GM12873 (cell line): Measurements from ENCODE around the gene TMEM239.

Source experiments
- TF ChIP-seq, protein P1 (sequence below): IDR thresholded peaks from 2 replicates; pipeline ENCODE4 v1.5.1; 2012; ENCODE audit warnings: low read depth, mild to moderate bottlenecking, moderate library complexity, low read length, control low read depth; ENCODE audit not compliant: insufficient read depth; ENCODE audit errors: missing control alignments

TMEM239 gene

DNA sequence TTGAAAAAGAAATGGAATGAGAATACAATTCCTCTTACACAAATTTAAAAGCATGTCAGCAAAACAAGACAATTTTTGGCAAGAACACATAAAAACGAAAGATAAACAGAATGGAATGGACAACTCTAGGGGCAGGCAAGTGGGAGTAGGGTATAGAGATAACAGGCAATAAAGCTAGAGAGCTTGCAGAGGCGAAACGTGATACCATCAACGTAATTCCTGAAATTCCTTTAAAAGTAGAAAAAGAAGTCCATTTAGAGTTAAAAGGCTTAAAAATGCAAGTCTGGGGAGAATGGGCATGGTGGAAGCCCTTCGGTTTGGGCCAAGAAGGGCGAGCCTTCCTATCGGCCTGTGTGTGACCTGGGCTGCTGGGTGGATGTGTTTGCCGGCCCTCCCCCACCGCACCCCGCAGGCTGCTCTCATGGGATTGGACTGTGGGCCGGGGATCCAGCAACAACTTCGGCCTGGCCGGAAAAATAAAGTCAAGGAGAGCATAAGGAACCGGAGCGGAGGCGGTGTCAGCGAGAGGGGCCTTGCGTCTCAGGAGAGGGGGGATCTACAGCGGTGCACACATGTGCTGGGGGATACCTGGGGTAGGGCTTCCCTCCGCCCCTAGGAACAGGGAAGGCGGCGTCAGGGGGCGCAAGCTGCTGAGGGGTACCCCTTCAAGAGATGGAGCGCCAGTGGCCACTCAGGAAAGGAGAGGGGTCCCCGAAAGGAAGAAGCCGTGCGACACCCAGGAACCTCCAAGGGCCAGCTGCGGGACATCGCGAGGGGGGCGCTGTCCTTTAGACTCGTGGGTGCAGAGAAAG, 4.1 kb downstream of the TMEM239 start:
- TF ChIP-seq, protein P1, sequence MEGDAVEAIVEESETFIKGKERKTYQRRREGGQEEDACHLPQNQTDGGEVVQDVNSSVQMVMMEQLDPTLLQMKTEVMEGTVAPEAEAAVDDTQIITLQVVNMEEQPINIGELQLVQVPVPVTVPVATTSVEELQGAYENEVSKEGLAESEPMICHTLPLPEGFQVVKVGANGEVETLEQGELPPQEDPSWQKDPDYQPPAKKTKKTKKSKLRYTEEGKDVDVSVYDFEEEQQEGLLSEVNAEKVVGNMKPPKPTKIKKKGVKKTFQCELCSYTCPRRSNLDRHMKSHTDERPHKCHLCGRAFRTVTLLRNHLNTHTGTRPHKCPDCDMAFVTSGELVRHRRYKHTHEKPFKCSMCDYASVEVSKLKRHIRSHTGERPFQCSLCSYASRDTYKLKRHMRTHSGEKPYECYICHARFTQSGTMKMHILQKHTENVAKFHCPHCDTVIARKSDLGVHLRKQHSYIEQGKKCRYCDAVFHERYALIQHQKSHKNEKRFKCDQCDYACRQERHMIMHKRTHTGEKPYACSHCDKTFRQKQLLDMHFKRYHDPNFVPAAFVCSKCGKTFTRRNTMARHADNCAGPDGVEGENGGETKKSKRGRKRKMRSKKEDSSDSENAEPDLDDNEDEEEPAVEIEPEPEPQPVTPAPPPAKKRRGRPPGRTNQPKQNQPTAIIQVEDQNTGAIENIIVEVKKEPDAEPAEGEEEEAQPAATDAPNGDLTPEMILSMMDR, result no peak

DNA sequence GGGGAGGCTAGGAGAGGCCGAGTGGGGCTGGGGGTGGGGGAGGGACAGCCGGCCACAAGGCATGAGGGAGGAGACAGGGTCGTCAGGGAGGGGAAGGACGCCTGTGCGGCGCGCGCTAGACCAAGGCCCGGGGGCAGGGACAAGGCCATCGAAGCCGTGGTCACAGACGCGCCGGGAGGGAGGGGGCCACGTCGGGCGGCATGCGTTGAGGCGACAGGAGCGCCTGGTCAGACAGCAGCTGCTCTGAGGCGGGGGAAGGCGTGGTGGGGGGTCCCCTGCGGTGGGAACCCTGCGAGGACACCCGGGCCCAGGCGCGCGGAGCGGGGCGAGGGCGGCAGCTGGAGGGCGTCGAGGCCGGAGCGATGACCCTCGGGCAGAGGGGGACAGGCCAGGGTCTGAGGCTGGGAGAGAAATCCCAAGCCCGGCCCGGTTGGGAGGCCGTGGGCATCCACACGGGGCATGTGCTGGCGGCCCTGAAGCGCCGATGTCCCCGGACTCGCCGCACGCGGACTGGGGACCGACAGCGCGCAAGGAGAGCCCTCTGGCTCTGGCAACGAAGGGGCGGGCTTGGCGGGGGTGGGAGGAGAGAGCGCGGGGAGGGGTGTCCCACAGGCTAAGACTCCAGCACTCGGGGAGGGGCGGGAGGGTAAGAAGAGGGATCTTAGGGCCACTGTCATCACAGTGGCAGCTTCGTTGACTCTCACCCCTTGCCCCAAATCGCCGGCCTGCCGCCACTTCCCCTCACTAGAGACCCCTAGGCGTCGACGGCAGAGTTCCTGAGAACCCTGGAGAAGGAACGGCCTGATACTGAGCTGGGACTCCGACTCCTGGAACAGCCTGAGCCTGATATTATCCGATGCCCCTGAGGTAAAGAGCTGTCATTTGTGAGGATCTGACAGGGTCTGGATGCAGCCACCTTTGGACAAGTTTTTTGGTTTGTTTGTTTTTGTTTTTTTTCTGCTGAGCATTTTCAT, 5.0 kb downstream of the TMEM239 start:
- TF ChIP-seq, protein P1, result no peak

DNA sequence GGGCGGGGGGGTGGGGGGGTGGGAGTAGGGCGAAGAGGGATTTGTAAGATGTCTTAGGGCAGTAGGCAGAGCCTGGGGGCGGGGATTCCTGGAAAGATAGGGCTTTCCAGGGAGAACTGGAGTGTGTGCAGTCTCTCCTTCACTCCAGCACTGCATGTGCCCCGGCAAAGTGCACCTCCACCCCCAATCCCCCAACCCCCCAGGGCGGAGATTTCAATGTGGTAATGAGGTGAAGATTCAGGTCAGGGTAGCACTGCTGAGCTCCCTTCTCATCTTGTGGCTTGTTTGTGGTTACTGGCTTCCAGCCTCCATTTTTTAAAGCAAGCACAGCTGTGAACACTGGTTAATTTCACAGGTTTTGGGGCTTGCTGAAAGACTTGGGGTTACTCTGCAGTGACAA, 5.9 kb downstream of the TMEM239 start:
- TF ChIP-seq, protein P1, result no peak

DNA sequence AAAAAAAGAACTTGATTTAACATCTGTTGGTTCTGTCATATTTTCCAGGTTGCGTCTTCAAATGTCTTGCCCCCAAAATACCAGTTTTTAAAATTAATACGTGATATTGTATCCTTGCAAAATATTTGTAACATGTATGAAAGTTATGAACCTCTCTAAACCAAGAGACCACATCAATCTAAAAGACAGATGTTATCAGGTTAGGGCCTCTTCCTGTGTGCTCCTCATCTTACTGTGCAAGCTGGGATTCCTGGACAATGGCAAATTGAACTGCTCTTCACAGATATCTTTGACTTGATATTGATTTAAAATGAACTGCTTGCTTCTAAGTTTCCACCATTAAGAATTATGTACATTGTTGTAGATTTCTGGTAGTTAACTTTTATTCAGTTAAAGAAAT, 9.6 kb downstream of the TMEM239 start:
- TF ChIP-seq, protein P1, result no peak

DNA sequence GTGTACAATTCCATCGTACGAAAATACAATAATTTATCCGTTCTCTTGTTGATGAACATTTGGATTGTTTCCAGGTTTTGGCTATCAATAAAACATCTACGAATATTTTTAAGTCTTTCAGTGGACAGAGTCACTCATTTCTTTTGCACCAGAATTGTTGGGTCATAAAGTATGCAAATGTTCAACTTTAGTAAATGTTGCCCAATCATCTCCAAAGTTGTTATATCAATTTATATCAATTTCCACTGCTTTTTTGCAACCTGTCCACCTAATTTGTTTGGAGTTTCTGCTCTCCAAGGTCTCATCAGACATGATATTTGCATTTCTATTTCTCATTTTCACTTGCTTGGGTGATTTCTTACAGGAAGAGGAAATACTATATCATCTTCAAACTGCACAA, 10.5 kb downstream of the TMEM239 start:
- TF ChIP-seq, protein P1, result no peak

DNA sequence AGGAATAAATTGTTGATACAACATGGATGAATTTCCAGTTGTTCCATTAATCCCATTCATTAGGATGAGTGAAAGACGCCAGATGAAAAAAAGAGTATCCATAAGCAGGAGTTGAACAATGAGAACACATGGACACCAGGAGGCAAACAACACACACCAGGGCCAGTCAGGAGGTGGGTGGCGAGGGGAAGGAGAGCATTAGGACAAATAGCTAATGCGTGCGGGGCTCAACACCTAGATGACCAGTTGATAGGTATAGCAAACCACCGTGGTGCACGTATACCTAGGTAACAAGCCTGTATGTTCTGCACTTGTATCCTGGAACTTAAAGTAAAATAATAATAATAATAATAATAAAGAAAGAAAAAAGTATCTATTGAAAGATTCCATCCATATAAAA, 13.2 kb downstream of the TMEM239 start:
- TF ChIP-seq, protein P1, result no peak

DNA sequence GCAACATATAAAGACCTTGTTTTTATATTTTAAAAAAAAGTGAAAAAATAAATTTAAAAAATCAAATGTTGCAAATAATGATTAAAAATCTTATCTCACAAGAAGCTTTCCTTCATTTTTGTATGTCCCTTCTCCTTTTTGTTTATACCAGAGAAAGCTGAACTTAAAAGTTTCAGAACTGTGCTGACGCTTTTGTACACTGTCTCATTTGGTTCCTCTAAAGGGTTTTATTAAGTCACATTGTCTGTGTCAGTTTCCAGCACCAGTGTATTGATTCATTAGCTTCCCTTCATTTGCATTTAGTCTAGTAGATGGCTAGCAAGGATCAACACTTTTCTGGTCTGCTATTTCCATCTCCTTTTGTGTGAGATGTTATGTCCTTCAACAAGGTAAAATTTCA, 17.6 kb downstream of the TMEM239 start:
- TF ChIP-seq, protein P1, result no peak
